GM19397 (cell line): Measurements from ENCODE around the gene MMADHC.

ENCODE experiments used
- ATAC-seq: cut with Tn5 transposase; IDR thresholded peaks from one replicate; pipeline ENCODE4 v1.9.1; 2021; ENCODE audit warnings: mild to moderate bottlenecking, moderate library complexity; ENCODE audit not compliant: unreplicated experiment

The MMADHC gene

GRCh38 chr2:149559341-149560068 is 28.1 kb downstream of the MMADHC start:
- ATAC-seq: no peak

GRCh38 chr2:149556452-149556851 is 31.1 kb downstream of the MMADHC start:
- no peak for ATAC-seq

- ATAC-seq: no peak
Observed at GRCh38 chr2:149552830-149553229, 34.7 kb downstream of the MMADHC start.

GRCh38 chr2:149552226-149552625 is 35.3 kb downstream of the MMADHC start:
- no peak for ATAC-seq

- no peak for ATAC-seq
Observed at GRCh38 chr2:149544692-149545091, 42.9 kb downstream of the MMADHC start.

GRCh38 chr2:149543845-149544244 is 43.7 kb downstream of the MMADHC start:
- ATAC-seq: no peak

- no peak for ATAC-seq
Observed at GRCh38 chr2:149540138-149540537, 47.4 kb downstream of the MMADHC start.

- ATAC-seq: no peak
Observed at GRCh38 chr2:149538138-149538833, 49.3 kb downstream of the MMADHC start.

- no peak for ATAC-seq
Observed at GRCh38 chr2:149537092-149537726, 50.4 kb downstream of the MMADHC start.

GRCh38 chr2:149536649-149537048 is 50.9 kb downstream of the MMADHC start:
- ATAC-seq: no peak

- no peak for ATAC-seq
Observed at GRCh38 chr2:149534674-149535073, 52.9 kb downstream of the MMADHC start.

- ATAC-seq: no peak
Observed at GRCh38 chr2:149528983-149529382, 58.6 kb downstream of the MMADHC start.

- no peak for ATAC-seq
Observed at GRCh38 chr2:149527998-149528755, 59.4 kb downstream of the MMADHC start.

GRCh38 chr2:149526689-149527088 is 60.9 kb downstream of the MMADHC start:
- no peak for ATAC-seq

- ATAC-seq: no peak
Observed at GRCh38 chr2:149525323-149525722, 62.3 kb downstream of the MMADHC start.
